ENCODE measurements around the gene DHRS7. TPM values are rescaled to one million over a fixed set of nuclear protein-coding genes. Genes with fewer than 3 reads are reported as not detected.

The DHRS7 gene, protein sequence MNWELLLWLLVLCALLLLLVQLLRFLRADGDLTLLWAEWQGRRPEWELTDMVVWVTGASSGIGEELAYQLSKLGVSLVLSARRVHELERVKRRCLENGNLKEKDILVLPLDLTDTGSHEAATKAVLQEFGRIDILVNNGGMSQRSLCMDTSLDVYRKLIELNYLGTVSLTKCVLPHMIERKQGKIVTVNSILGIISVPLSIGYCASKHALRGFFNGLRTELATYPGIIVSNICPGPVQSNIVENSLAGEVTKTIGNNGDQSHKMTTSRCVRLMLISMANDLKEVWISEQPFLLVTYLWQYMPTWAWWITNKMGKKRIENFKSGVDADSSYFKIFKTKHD
- total RNA-seq (10 to 100 TPM; 29.4 to 65.4 (median 37.9) TPM), polyA plus RNA-seq (10 to 100 TPM; 31.6 to 52.4 TPM)

DNA sequence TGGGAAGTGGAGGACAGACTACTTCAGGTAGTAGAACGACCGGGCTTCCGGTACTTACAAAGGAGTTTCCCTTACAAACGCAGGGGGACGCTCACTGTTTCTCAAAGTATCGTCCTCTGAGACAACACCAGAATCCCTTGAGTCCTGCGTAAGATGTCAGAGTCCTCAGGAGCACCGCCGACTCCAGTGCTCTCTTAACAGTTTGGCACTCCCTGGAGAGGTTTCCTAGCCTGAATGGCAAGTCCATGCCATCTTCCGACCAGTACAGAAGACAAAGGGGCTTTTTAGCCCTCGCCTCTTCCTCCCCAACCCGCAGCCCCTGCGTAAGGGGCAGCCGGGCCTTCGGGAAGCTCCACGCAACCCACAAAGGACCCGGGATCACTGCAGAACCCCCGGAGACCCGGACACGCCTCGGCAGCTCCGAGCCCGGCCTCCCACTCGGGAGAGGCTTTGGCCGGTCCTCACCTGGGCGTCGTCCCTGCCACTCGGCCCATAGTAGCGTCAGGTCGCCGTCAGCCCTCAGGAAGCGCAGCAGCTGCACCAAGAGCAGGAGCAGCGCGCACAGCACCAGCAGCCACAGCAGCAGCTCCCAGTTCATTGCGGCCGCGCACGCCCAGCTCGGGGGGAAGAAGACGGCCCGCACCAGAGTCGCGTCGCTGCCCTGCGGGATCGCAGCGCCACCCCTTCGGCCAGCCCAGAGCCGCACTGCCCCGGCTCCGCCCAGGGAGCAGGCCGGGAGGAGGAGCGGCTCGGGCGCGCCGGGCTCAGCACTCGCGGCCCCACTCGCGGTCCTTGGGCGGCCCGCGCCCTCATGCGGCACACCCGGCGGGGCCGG, at the start of gene DHRS7:
TSS of gene DHRS7 (minus strand) at position 687 of the 835 bp plus-strand sequence. CDS start at position 598, 89 bp downstream.
- ATAC-seq = peak; percentile 97 to 99 (median 97)
- WGBS, 2 donors = 0% methylated on average over 59 to 68 of the region's 68 CpGs
- Histone ChIP-seq H3K4me3 (peak within 1 kb of the TSS; percentile 39 to 87 (median 62)), H3K9me3 (no peaks in the 10 kb centered on the region), H3K4me1 (peaks cover 3 to 7% (median 5%) of the 10 kb centered on the region in 3 donors), H3K27me3 (no peaks in the 10 kb centered on the region), H3K27ac (peak within 1 kb of the TSS; percentile 61 to 94 (median 84)), H3K36me3 (no peaks in the 10 kb centered on the region)
- FAIRE-seq = no peak
- peak; percentile 79 to 92 (median 83) for DNase-seq
- TF ChIP-seq, protein P1, sequence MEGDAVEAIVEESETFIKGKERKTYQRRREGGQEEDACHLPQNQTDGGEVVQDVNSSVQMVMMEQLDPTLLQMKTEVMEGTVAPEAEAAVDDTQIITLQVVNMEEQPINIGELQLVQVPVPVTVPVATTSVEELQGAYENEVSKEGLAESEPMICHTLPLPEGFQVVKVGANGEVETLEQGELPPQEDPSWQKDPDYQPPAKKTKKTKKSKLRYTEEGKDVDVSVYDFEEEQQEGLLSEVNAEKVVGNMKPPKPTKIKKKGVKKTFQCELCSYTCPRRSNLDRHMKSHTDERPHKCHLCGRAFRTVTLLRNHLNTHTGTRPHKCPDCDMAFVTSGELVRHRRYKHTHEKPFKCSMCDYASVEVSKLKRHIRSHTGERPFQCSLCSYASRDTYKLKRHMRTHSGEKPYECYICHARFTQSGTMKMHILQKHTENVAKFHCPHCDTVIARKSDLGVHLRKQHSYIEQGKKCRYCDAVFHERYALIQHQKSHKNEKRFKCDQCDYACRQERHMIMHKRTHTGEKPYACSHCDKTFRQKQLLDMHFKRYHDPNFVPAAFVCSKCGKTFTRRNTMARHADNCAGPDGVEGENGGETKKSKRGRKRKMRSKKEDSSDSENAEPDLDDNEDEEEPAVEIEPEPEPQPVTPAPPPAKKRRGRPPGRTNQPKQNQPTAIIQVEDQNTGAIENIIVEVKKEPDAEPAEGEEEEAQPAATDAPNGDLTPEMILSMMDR (IDR thresholded peaks at IDR 0.05) = peak in 3 of 4 donors; percentile 22 to 37 (median 27)
- intact Hi-C loops (cut with DNase I) = loop anchor here in 1 of 3 donors (10.0 kb wide), 1 partner anchor 200 kb away; no protein-coding TSS in a partner anchor

DNA sequence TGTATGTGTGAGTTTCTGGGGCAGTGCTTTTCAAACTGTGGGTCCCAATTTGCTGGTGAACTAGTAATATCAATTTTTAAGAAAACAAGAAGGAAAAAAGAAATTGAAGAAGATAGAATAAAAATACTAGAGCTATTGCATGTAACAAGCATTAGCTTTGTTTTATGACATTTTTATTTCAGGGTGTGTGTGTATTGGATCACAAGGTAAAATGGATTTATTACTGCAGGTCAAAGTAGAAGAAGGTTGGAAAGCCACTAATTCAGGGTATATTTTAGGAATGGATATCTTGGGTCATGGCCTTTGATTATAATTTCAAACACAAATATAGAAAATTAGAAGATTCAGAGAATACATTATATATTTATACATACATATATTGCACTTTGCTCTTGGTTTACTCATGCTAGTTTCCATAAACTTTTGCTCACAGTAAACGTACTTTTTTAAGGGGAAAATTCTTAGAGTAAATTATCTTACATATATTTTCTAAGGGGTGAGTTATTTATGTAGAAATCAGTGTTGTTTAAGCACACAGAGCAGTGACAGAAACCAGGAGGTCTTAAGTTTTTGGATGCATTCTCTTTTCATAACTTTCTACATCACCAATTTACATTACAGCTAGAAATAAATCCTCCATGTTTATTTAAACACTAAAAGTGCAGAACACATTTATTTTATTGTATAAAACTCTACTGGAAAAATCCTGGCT, 49.4 kb upstream of the DHRS7 start:
- Histone ChIP-seq H3K36me3 (no peaks in the 10 kb centered on the region), H3K4me1 (no peaks in the 10 kb centered on the region), H3K4me3 (no peak overlapping the region), H3K27ac (no peak overlapping the region), H3K9me3 (no peaks in the 10 kb centered on the region), H3K27me3 (no peaks in the 10 kb centered on the region)
- intact Hi-C loops (cut with DNase I) = no loop called here
- DNase-seq (no peak), FAIRE-seq (no peak), ATAC-seq (no peak)
- TF ChIP-seq, protein P1 (IDR thresholded peaks at IDR 0.05) = no peak
- 36 to 40% methylated on average over 1 of the region's 1 CpG for WGBS, 2 donors

DNA sequence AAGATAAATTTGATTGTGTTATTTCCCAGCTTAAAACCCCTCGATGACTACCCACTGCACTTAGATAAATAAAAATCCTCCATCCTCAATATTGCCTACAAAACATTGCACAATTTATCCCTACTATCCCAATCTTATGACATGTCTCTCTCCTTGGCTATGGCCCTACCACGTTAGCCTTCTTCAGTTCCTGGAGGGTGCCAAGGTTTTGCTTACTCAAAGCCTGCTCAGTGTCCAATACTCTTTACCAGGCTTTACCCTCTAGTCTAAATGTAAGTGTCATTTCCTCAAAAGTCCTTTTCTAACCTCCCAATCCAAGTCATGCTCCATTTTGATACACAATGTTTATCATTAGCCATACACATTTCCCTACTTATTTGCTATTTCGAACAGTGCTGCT, 48.8 kb upstream of the DHRS7 start:
- H3K4me1 ChIP-seq = no peaks in the 10 kb centered on the region
- H3K27me3 ChIP-seq = no peaks in the 10 kb centered on the region
- 78 to 84% methylated on average over 3 of the region's 3 CpGs for WGBS, 2 donors
- H3K9me3 ChIP-seq = no peaks in the 10 kb centered on the region
- H3K27ac ChIP-seq = no peak overlapping the region
- no peak for FAIRE-seq
- H3K4me3 ChIP-seq = no peak overlapping the region
- intact Hi-C loops (cut with DNase I) = no loop called here
- no peaks in the 10 kb centered on the region for H3K36me3 ChIP-seq
- TF ChIP-seq, protein P1 (IDR thresholded peaks at IDR 0.05) = no peak
- no peak for ATAC-seq
- DNase-seq = no peak

DNA sequence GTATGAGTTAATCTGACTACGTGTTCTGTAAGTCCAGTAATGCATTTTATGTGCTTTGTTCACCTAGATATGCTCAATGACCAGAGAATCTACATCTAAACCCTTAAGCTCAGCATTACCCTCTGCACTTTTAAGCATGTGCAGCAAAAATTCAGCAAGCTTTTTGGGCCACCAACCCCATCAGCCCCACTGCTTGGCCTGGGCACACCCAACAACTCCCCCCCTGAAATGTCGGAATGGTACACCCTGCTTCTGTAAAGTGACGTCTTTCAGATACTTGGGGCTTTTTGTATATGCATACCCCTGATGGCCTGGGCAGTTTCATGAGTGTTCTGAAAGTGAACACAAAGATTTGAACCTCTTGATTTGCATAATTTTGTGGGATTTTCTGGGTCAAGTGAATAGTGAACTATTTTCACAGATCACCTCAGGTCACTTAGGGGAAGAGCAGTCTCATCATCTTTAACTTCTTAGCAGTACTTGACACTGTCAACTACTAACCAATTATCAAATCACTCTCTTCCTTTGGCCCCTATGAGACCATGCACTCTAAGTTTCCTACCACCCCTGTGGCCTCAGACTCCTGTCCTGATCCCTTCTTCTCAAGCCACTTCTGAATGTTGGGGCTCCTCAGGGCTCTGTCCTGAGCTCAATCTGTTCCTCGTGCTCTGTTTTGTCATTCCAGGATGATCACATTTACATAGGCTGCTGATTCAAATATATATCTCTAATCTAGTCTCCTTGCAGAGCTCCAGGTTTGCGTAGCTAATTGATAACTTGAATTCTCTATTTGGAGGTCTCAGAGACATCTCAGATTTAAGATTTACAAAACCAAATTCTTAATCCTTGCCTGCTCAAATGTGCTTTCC, 47.5 kb upstream of the DHRS7 start:
- ATAC-seq = no peak
- FAIRE-seq = no peak
- no peak for DNase-seq
- Histone ChIP-seq H3K27ac (no peak overlapping the region), H3K36me3 (no peaks in the 10 kb centered on the region), H3K27me3 (no peaks in the 10 kb centered on the region), H3K4me1 (no peaks in the 10 kb centered on the region), H3K4me3 (no peak overlapping the region), H3K9me3 (no peaks in the 10 kb centered on the region)
- 82 to 86% methylated on average over 5 of the region's 5 CpGs for WGBS, 2 donors
- TF ChIP-seq, protein P1 (IDR thresholded peaks at IDR 0.05) = no peak
- intact Hi-C loops (cut with DNase I) = no loop called here

All from pancreas (tissue), 10 donors.